Uterus (tissue), 4 donors: ENCODE measurements around the gene WSCD2. TPM values are rescaled to one million over a fixed set of nuclear protein-coding genes. Genes with fewer than 3 reads are reported as not detected.

Experiments
- DNase-seq, 2 donors: peaks; one replicate each; pipeline ENCODE4 v3.0.0-alpha.2; 2019 to 2020
- H3K27ac ChIP-seq, 2 donors: fragments of 200-600 bp; sonication (generic); 1 replicate in 1 of 2; 2 replicates in 1 of 2; pipeline ENCODE4 v1.5.1; 2016 to 2018
- H3K27me3 ChIP-seq, 2 donors: fragments of 200-600 bp; sonication (generic); one replicate each; pipeline ENCODE4 v1.5.1; 2018 to 2019; ENCODE audit warnings: control low read depth in 1 of 2
- H3K36me3 ChIP-seq, 2 donors: fragments of 200-600 bp; sonication (generic); one replicate each; pipeline ENCODE4 v1.5.1; 2019; ENCODE audit warnings: control low read depth in 1 of 2
- H3K4me1 ChIP-seq, 2 donors: fragments of 200-600 bp; sonication (generic); one replicate each; pipeline ENCODE4 v1.5.1; 2018 to 2019; ENCODE audit warnings: control low read depth in 1 of 2
- H3K4me3 ChIP-seq, 2 donors: fragments of 200-600 bp; sonication (generic); 1 replicate in 1 of 2; 2 replicates in 1 of 2; pipeline ENCODE4 v1.5.1; 2018 to 2019; ENCODE audit warnings: mild to moderate bottlenecking in 1 of 2
- H3K9me3 ChIP-seq, 2 donors: fragments of 200-600 bp; sonication (generic); one replicate each; pipeline ENCODE4 v1.5.1; 2019; ENCODE audit warnings: control low read depth in 1 of 2
- CTCF ChIP-seq, 4 experiments: fragments of 200-600 bp in 2 of 4; fragments of 450-650 bp in 2 of 4; sonication (generic) in 2 of 4; IDR thresholded peaks; one replicate each; pipeline ENCODE4 v1.5.1; 2016 to 2019; ENCODE audit warnings: antibody characterized with exemption in 4 of 4, mild to moderate bottlenecking in 2 of 4, moderate library complexity in 1 of 4
- POLR2A ChIP-seq, 2 donors: fragments of 450-650 bp; IDR thresholded peaks; one replicate each; pipeline ENCODE4 v1.6.1; 2016; ENCODE audit warnings: antibody characterized with exemption in 2 of 2, mild to moderate bottlenecking in 1 of 2, moderate library complexity in 1 of 2
- intact Hi-C: fragments of 100-400 bp; cut with DNase I; formaldehyde crosslinking; loops from one replicate; pipeline ENCODE4 v1.15.1; 2023; ENCODE audit warnings: low total_unique reads
- total RNA-seq, 4 donors: library from RNA; depleted of rRNA in 3 of 4; stranded (reverse); fragments of >200 nt in 3 of 4; gene quantifications; one replicate each; pipeline versions ENCODE4 v1.1.0 to v1.2.4, GENCODE V29; 2014 to 2023
- donor health status: DM: yes; HTN: yes; CAD: no.

WSCD2 gene
- total RNA-seq, 4 donors from 2014 or later: 3.3 to 65.3 (median 17.2) TPM

GRCh38 chr12:108199106-108199505, 70.0 kb downstream of the WSCD2 start:
- Histone ChIP-seq H3K4me3 (no peak overlapping the region), H3K27me3 (no peaks in the 10 kb centered on the region), H3K4me1 (no peaks in the 10 kb centered on the region), H3K36me3 (no peaks in the 10 kb centered on the region), H3K27ac (no peak overlapping the region), H3K9me3 (no peaks in the 10 kb centered on the region)
- TF ChIP-seq CTCF (IDR thresholded peaks at IDR 0.05) (no peak), POLR2A (IDR thresholded peaks at IDR 0.05) (no peak)
- intact Hi-C loops: no loop called here
- no peak for DNase-seq

GRCh38 chr12:108201808-108202207, 72.7 kb downstream of the WSCD2 start:
- Histone ChIP-seq H3K9me3 (no peaks in the 10 kb centered on the region), H3K27ac (no peak overlapping the region), H3K4me3 (no peak overlapping the region), H3K4me1 (no peaks in the 10 kb centered on the region), H3K27me3 (no peaks in the 10 kb centered on the region), H3K36me3 (no peaks in the 10 kb centered on the region)
- no peak for TF ChIP-seq POLR2A (IDR thresholded peaks at IDR 0.05)
- TF ChIP-seq CTCF (IDR thresholded peaks at IDR 0.05): no peak
- intact Hi-C loops: no loop called here
- no peak for DNase-seq

GRCh38 chr12:108204117-108204987, 75.3 kb downstream of the WSCD2 start:
- no peak overlapping the region for H3K4me3 ChIP-seq
- TF ChIP-seq CTCF (IDR thresholded peaks at IDR 0.05): no peak
- TF ChIP-seq POLR2A (IDR thresholded peaks at IDR 0.05): no peak
- no peaks in the 10 kb centered on the region for H3K9me3 ChIP-seq
- intact Hi-C loops: no loop called here
- no peaks in the 10 kb centered on the region for H3K4me1 ChIP-seq
- H3K27ac ChIP-seq: no peak overlapping the region
- no peaks in the 10 kb centered on the region for H3K27me3 ChIP-seq
- DNase-seq: no peak
- H3K36me3 ChIP-seq: no peaks in the 10 kb centered on the region

GRCh38 chr12:108205864-108206263, 76.8 kb downstream of the WSCD2 start:
- no peak for DNase-seq
- H3K9me3 ChIP-seq: no peaks in the 10 kb centered on the region
- no peak overlapping the region for H3K4me3 ChIP-seq
- no peaks in the 10 kb centered on the region for H3K4me1 ChIP-seq
- no peak overlapping the region for H3K27ac ChIP-seq
- intact Hi-C loops: no loop called here
- TF ChIP-seq CTCF (IDR thresholded peaks at IDR 0.05) (no peak), POLR2A (IDR thresholded peaks at IDR 0.05) (no peak)
- H3K27me3 ChIP-seq: no peaks in the 10 kb centered on the region
- no peaks in the 10 kb centered on the region for H3K36me3 ChIP-seq
